H9 (cell line): ENCODE results near the gene TMEM131. TPM values are rescaled to one million over a fixed set of nuclear protein-coding genes. Genes with fewer than 3 reads are reported as not detected.

Experiments
- DNase-seq: peaks from one replicate; pipeline ENCODE4 v3.0.0-alpha.2; 2017
- H2AFZ ChIP-seq: one replicate; pipeline ENCODE4 v1.6.1; 2013; ENCODE audit warnings: mild to moderate bottlenecking, low read length, control low read depth, moderate library complexity
- H2AK5ac ChIP-seq: 2 replicates; pipeline ENCODE4 v1.6.1; 2013; ENCODE audit warnings: low read length, control low read depth, mixed read lengths; ENCODE audit not compliant: insufficient read length
- H2BK120ac ChIP-seq: one replicate; pipeline ENCODE4 v1.6.1; 2013; ENCODE audit warnings: low read depth, mild to moderate bottlenecking, low read length, control low read depth, inconsistent platforms; ENCODE audit not compliant: poor library complexity, severe bottlenecking
- H2BK12ac ChIP-seq: 2 replicates; pipeline ENCODE4 v1.6.1; 2013; ENCODE audit warnings: low read length, control low read depth, mixed read lengths, low read depth; ENCODE audit not compliant: insufficient read length
- H2BK15ac ChIP-seq: 2 replicates; pipeline ENCODE4 v1.6.1; 2013; ENCODE audit warnings: low read depth, low read length, control low read depth
- H2BK20ac ChIP-seq: one replicate; pipeline ENCODE4 v1.6.1; 2013; ENCODE audit warnings: low read depth, mild to moderate bottlenecking, low read length, control low read depth, inconsistent platforms; ENCODE audit not compliant: poor library complexity, severe bottlenecking
- H2BK5ac ChIP-seq: 2 replicates; pipeline ENCODE4 v1.6.1; 2013; ENCODE audit warnings: low read length, control low read depth, mixed read lengths; ENCODE audit not compliant: insufficient read length
- H3K14ac ChIP-seq: 2 replicates; pipeline ENCODE4 v1.6.1; 2013; ENCODE audit warnings: low read length, control low read depth; ENCODE audit not compliant: insufficient read depth
- H3K18ac ChIP-seq: 2 replicates; pipeline ENCODE4 v1.6.1; 2013; ENCODE audit warnings: low read depth, mild to moderate bottlenecking, mixed read lengths, low read length, control low read depth; ENCODE audit not compliant: insufficient read length
- H3K23ac ChIP-seq: 2 replicates; pipeline ENCODE4 v1.6.1; 2013; ENCODE audit warnings: low read length, control low read depth, mixed read lengths, low read depth; ENCODE audit not compliant: insufficient read length
- H3K23me2 ChIP-seq: 2 replicates; pipeline ENCODE4 v1.6.1; 2013; ENCODE audit warnings: low read depth, mild to moderate bottlenecking, mixed read lengths, low read length, control low read depth; ENCODE audit not compliant: insufficient read length, poor library complexity, severe bottlenecking
- H3K27ac ChIP-seq: 2 replicates; pipeline ENCODE4 v1.5.1; 2013; ENCODE audit warnings: low read length, control low read depth, mixed read lengths, low read depth; ENCODE audit not compliant: insufficient read length
- H3K27me3 ChIP-seq: 2 replicates; pipeline ENCODE4 v1.6.1; 2013; ENCODE audit warnings: low read length, control low read depth, inconsistent platforms; ENCODE audit not compliant: insufficient read depth
- H3K4ac ChIP-seq: 2 replicates; pipeline ENCODE4 v1.6.1; 2013; ENCODE audit warnings: low read depth, mild to moderate bottlenecking, control low read depth, inconsistent platforms, low read length, moderate library complexity
- H3K4me1 ChIP-seq: 2 replicates; pipeline ENCODE4 v1.6.1; 2013; ENCODE audit warnings: low read length, control low read depth, inconsistent platforms; ENCODE audit not compliant: insufficient read depth
- H3K4me2 ChIP-seq: 2 replicates; pipeline ENCODE4 v1.6.1; 2013; ENCODE audit warnings: low read length, control low read depth, mixed read lengths; ENCODE audit not compliant: insufficient read length, insufficient read depth
- H3K56ac ChIP-seq: 2 replicates; pipeline ENCODE4 v1.6.1; 2013; ENCODE audit warnings: low read depth, mild to moderate bottlenecking, mixed read lengths, low read length, control low read depth; ENCODE audit not compliant: insufficient read length
- H3K79me1 ChIP-seq: 2 replicates; pipeline ENCODE4 v1.6.1; 2013; ENCODE audit warnings: low read depth, mild to moderate bottlenecking, moderate library complexity, low read length, control low read depth, inconsistent platforms; ENCODE audit not compliant: insufficient read depth, poor library complexity, severe bottlenecking
- H3K79me2 ChIP-seq: 2 replicates; pipeline ENCODE4 v1.6.1; 2013; ENCODE audit warnings: low read length, control low read depth, inconsistent platforms; ENCODE audit not compliant: insufficient read depth
- H3K9ac ChIP-seq: 2 replicates; pipeline ENCODE4 v1.6.1; 2013; ENCODE audit warnings: low read length, control low read depth, mixed read lengths; ENCODE audit not compliant: insufficient read length; ENCODE audit errors: extremely low read depth
- H3K9me3 ChIP-seq: one replicate; pipeline ENCODE4 v1.6.1; 2013; ENCODE audit warnings: low read depth, low read length, inconsistent platforms; ENCODE audit not compliant: control insufficient read depth
- H3T11ph ChIP-seq: one replicate; pipeline ENCODE4 v1.6.1; 2013; ENCODE audit warnings: mild to moderate bottlenecking, low read length, control low read depth, inconsistent platforms
- H4K20me1 ChIP-seq: one replicate; pipeline ENCODE4 v1.6.1; 2013; ENCODE audit not compliant: control insufficient read depth, insufficient read length, insufficient read depth
- H4K5ac ChIP-seq: 2 replicates; pipeline ENCODE4 v1.6.1; 2013; ENCODE audit warnings: low read depth, mild to moderate bottlenecking, mixed read lengths, low read length, control low read depth; ENCODE audit not compliant: insufficient read length
- H4K8ac ChIP-seq: replicated peaks from 2 replicates; pipeline ENCODE4 v1.6.1; 2013; ENCODE audit warnings: low read length, control low read depth, mixed read lengths, low read depth; ENCODE audit not compliant: insufficient read length
- H4K91ac ChIP-seq: 2 replicates; pipeline ENCODE4 v1.6.1; 2013; ENCODE audit warnings: low read depth, mild to moderate bottlenecking, moderate library complexity, mixed read lengths, low read length, control low read depth; ENCODE audit not compliant: insufficient read length
- H3K27ac Mint-ChIP-seq, 3 experiments: 2 replicates in 2 of 3; 3 replicates in 1 of 3; pipeline ENCODE4 v1.8.0; 2020 to 2021; ENCODE audit warnings: mixed read lengths in 3 of 3, mild to moderate bottlenecking in 1 of 3, moderate library complexity in 1 of 3
- H3K27me3 Mint-ChIP-seq: 2 replicates; pipeline ENCODE4 v1.8.0; 2021; ENCODE audit warnings: low read depth, mild to moderate bottlenecking, moderate library complexity, mixed read lengths
- H3K36me3 Mint-ChIP-seq, 3 experiments: 2 replicates in 2 of 3; 3 replicates in 1 of 3; pipeline ENCODE4 v1.8.0; 2020 to 2021; ENCODE audit warnings: low read depth in 3 of 3, mixed read lengths in 3 of 3; ENCODE audit not compliant: insufficient read depth in 1 of 3
- H3K4me1 Mint-ChIP-seq, 2 experiments: 2 replicates each; pipeline ENCODE4 v1.8.0; 2020; ENCODE audit warnings: mixed read lengths in 2 of 2
- H3K4me3 Mint-ChIP-seq, 2 experiments: 2 replicates in 1 of 2; 3 replicates in 1 of 2; pipeline ENCODE4 v1.8.0; 2020 to 2021; ENCODE audit warnings: mild to moderate bottlenecking in 2 of 2, mixed read lengths in 2 of 2, moderate library complexity in 1 of 2
- H3K9me3 Mint-ChIP-seq, 2 experiments: 2 replicates in 1 of 2; 3 replicates in 1 of 2; pipeline ENCODE4 v1.8.0; 2020; ENCODE audit warnings: mild to moderate bottlenecking in 2 of 2, mixed read lengths in 2 of 2, moderate library complexity in 1 of 2
- WGBS: extraction: QIAGEN DNeasy Blood & Tissue Kit; methylation state at CpG from one replicate; pipeline ENCODE4 v1.1.7; 2013; ENCODE audit warnings: missing lambda C conversion rate, low lambda C conversion rate, mixed read lengths; ENCODE audit not compliant: insufficient read length; ENCODE audit errors: extremely low coverage; 5-methylcytosine and 5-hydroxymethylcytosine counted together
- total RNA-seq: library from RNA; stranded (reverse); gene quantifications from 2 replicates; pipeline ENCODE4 v1.2.1, GENCODE V29; 2021
- TF ChIP-seq, protein P1 (sequence below): fragments of 200-600 bp; sonication (generic); conservative IDR thresholded peaks from 3 replicates; pipeline ENCODE4 v1.8.0; 2021; ENCODE audit warnings: antibody characterized with exemption, mild to moderate bottlenecking

Gene TMEM131
- total RNA-seq, 1 experiment from 2014 or later, result 20.9 TPM

- H3K18ac ChIP-seq, result no peak overlapping the region
- H3T11ph ChIP-seq, result no peak overlapping the region
- no peak overlapping the region for H3K4me3 Mint-ChIP-seq
- no peak overlapping the region for H2AFZ ChIP-seq
- H4K20me1 ChIP-seq, result no peaks in the 10 kb centered on the region
- H2BK120ac ChIP-seq, result no peak overlapping the region
- H3K4ac ChIP-seq, result no peak overlapping the region
- H3K23ac ChIP-seq, result no peak overlapping the region
- no peak overlapping the region for H4K5ac ChIP-seq
- H3K4me2 ChIP-seq, result no peak overlapping the region
- peaks cover 2% of the 10 kb centered on the region; the same call in 1 of the 2 replicates for H3K79me2 ChIP-seq
- no peaks in the 10 kb centered on the region for H3K79me1 ChIP-seq
- no peak overlapping the region for H3K56ac ChIP-seq
- no peak overlapping the region for H3K9ac ChIP-seq
- peaks cover 17 to 24% of the 10 kb centered on the region in 2 experiments for H3K9me3 Mint-ChIP-seq
- H3K27ac ChIP-seq, result no peak overlapping the region
- no CpG with 5 or more reads among the region's 3 CpGs for WGBS
- H3K27me3 Mint-ChIP-seq, result no peaks in the 10 kb centered on the region
- H3K27me3 ChIP-seq, result no peaks in the 10 kb centered on the region
- H2AK5ac ChIP-seq, result no peak overlapping the region
- H2BK5ac ChIP-seq, result no peak overlapping the region
- H2BK20ac ChIP-seq, result no peak overlapping the region
- no peaks in the 10 kb centered on the region; the same call in 1 of the 2 replicates for H3K4me1 ChIP-seq
- no peak overlapping the region for H4K91ac ChIP-seq
- H3K36me3 Mint-ChIP-seq, result peaks cover 10 to 22% (median 19%) of the 10 kb centered on the region in 3 experiments
- no peak overlapping the region for H3K14ac ChIP-seq
- peak overlapping the region in 1 of 3 experiments; percentile 37; a peak in 2 of 7 replicates for H3K27ac Mint-ChIP-seq
- no peaks in the 10 kb centered on the region for H3K23me2 ChIP-seq
- no peak overlapping the region for H4K8ac ChIP-seq
- TF ChIP-seq, protein P1, sequence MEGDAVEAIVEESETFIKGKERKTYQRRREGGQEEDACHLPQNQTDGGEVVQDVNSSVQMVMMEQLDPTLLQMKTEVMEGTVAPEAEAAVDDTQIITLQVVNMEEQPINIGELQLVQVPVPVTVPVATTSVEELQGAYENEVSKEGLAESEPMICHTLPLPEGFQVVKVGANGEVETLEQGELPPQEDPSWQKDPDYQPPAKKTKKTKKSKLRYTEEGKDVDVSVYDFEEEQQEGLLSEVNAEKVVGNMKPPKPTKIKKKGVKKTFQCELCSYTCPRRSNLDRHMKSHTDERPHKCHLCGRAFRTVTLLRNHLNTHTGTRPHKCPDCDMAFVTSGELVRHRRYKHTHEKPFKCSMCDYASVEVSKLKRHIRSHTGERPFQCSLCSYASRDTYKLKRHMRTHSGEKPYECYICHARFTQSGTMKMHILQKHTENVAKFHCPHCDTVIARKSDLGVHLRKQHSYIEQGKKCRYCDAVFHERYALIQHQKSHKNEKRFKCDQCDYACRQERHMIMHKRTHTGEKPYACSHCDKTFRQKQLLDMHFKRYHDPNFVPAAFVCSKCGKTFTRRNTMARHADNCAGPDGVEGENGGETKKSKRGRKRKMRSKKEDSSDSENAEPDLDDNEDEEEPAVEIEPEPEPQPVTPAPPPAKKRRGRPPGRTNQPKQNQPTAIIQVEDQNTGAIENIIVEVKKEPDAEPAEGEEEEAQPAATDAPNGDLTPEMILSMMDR, result no peak
- no peak overlapping the region for H2BK12ac ChIP-seq
- H3K9me3 ChIP-seq, result peaks cover 7% of the 10 kb centered on the region
- H2BK15ac ChIP-seq, result no peak overlapping the region
- no peak for DNase-seq
- H3K4me1 Mint-ChIP-seq, result peaks cover 14 to 15% of the 10 kb centered on the region in 2 experiments
Measured at GRCh38 chr2:97983698-97984097, 12.1 kb downstream of the TMEM131 start.
